HG03159 (cell line): ENCODE results near the gene KRT37.

Experiments
- ATAC-seq: cut with Tn5 transposase; IDR thresholded peaks from one replicate; pipeline ENCODE4 v1.9.1; 2021; ENCODE audit warnings: mild to moderate bottlenecking, moderate library complexity; ENCODE audit not compliant: unreplicated experiment

Gene KRT37

GRCh38 chr17:41424111-41424635 lies at the start of gene KRT37:
TSS of gene KRT37 (minus strand) at chr17:41424585. CDS start at chr17:41424523, 62 bp downstream.
- no peak for ATAC-seq

- ATAC-seq = no peak
These were observed 44.0 kb upstream of the KRT37 start for GRCh38 chr17:41468346-41468745.

- ATAC-seq = no peak
These were observed 43.2 kb upstream of the KRT37 start for GRCh38 chr17:41467561-41467960.

DNA sequence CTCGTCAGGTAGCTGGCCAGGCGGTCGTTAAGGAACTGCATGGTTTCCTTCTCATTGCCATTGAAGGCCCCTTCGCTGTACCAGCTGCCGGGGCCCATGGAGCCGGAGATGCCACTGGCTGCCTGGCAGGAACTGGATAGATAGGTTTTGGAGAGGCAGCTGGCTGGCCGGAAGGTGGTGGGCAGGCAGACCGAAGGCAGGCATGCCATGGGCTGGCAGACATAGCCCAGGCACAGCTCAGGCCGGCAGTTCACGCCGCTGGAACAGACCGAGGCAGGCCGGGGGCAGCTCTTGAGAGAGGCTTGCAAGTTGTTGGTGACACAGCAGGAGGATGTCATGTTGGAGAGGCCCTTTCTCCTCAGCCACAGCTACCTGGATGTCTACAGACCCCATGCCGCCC lies 42.6 kb upstream of the KRT37 start, which contains the start of gene KRT32:
Gene KRT32 (minus strand): TSS at position 399 of the 400 bp plus-strand sequence. CDS start 61 bp downstream, at position 338.
- no peak for ATAC-seq

GRCh38 chr17:41464682-41465081 lies 40.3 kb upstream of the KRT37 start:
- ATAC-seq = no peak

GRCh38 chr17:41464173-41464572 lies 39.8 kb upstream of the KRT37 start:
- no peak for ATAC-seq

DNA sequence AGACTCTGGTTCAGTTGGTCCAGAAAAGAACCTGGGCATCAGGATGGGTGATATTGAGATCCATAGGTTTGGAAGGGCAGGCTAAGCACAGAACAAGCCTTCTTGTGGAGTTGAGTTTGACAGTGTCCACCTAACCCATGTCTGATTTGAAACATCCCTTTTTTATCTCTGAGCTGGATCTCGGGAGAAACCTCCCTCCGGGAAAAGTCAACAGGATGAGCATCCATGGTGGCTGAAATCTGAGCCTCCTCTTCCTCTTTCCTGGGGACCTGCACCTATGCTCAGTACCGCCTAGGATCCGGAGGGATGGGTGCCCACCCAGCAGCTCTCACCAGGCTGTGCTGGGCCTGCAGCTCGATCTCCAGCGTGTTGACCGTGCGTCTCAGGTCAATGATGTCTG lies 39.4 kb upstream of the KRT37 start:
- no peak for ATAC-seq

GRCh38 chr17:41462705-41463104 lies 38.3 kb upstream of the KRT37 start:
- ATAC-seq = no peak

GRCh38 chr17:41457676-41458075 lies 33.3 kb upstream of the KRT37 start:
- ATAC-seq = no peak

DNA sequence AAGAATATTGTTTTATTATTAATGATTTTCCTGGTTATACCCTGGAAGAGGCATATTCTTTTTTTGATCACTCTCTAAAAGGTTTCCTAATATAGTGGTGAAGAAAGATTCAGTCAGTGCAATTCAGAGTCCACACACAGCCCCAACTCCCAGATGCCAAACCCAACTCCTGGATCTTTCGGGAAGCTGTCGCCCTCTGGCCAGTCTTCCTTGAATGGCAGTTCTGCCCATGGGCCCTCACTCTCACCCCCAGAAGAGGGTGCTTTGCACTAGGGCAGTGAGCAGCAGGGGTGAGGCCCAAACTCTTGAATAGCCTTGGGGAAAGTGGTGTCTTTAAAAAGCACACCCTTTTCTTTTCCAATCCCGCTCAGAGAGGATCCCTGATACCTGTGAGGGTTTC lies 31.8 kb upstream of the KRT37 start:
- no peak for ATAC-seq

DNA sequence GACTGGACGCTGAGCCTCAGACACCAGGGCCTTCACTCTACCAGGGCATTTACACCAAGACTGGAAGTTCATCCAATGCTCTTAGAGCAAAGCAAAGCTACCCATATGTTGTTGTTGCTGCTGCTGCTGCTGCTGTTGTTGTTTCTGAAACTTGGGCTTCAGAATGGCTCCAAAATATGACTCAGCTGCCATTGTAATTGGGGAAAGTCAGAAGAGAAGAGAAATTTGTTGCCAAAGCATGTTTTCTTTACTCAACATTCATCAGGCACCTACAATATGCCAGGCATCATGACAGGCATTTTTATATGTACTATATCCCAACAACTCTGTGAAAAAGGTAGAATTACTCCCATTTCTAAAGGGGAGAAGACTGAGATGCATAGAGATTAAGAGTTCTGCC lies 30.9 kb upstream of the KRT37 start:
- no peak for ATAC-seq

- no peak for ATAC-seq
These were observed 28.7 kb upstream of the KRT37 start for GRCh38 chr17:41453066-41453465.

DNA sequence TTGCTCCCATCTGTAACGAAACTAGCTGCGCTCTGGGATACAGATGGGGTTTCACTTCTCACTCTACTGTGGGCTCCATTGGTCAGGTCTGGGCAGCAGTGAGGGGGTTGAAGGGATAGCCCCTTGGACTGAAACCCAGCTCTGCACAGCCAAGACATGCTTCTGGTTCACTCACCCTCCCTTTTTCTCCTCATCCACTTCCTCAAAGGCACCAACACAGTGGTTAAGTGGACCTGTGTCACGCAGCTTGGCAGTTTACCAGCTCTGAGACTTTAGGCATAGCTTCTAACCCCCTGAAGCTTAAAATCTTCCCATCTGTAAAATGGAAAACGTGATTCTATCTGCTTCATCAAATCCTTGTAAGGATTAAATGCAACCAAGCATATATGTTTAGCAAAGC lies 27.9 kb upstream of the KRT37 start:
- ATAC-seq = no peak

DNA sequence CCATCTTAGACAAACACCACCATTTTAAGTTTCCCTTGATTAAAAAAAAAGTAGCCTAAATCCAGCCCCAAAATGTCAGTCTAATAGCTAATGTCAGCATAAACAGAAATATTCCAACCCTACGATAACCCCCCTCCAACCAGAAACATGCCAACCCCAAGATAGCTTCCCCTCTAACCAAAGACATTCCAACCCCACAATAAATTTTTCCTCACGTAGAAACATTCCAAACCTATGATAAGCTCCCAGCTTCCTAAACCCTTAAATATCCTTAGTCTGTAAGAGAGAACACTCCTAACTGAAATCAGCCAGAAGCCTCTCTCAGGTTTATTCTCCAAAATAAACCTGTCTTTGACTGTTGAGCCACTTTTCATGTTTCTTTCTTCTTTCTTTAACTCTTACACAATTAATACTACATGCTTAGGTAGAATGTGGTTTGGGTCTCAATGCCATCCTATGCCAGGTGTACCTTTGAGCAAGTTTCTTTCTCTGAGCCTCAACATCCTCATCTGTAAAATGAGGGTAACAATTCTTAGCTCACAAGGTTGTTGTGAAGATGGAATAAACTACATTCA lies 26.9 kb upstream of the KRT37 start:
- no peak for ATAC-seq

DNA sequence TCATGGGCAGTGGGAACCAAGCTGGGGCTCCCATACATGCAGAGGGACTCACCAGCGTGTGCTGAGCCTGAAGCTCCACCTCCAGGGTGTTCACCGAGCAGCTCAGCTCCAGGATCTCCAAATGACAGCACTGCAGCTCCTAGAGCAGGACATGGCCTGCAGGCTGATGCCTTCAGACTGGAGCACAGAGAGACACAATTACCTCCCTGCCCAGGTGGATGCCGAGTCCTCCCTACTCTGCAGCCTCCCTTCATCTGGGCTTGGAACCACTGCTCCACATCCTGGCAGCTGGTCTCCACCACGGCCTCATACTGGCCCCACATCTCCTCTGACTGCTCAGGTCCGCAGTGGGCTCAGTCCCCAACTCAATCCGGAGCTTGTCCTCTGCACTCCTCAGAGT lies 24.6 kb upstream of the KRT37 start:
- no peak for ATAC-seq

DNA sequence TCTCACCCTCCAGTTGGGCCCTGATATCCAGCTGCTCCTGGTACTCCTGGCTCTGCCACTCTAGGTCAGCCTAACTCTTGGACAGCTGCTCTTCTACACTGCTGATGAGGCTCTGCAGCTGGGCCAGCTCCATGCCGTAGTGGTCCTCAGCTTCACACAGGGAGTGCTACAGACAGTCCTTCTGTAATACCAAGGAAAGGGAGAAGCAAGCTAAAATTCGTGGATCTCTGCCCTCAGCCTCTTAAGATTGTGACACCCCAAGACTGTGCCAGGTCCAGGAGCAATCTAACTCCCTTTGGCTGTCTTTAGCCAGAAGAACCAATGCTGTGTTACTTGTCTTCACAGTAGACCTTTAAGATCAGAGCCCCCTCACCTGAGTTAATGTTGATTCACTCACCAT lies 24.1 kb upstream of the KRT37 start:
- no peak for ATAC-seq

- no peak for ATAC-seq
These were observed 22.4 kb upstream of the KRT37 start for GRCh38 chr17:41446806-41447205.

GRCh38 chr17:41444640-41445039 lies 20.3 kb upstream of the KRT37 start:
- ATAC-seq = no peak

DNA sequence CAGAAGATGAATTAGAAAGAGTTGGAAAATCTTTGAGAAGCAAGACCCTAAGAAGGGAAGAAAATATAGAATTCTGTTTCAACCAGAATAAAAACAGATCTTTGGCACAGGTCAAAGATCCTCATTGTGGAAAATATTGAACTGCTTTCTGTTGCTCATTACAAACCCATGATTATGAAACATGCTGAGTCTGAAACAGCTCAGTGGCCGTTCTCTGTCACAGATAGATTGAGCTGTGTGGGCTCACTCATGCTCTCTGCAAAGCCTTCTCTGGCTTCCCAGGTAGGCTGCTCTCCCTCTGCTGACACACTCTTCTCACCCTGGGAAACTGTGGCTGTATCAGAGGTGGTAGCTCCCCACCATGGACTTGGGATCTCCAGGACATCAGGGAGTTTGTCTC lies 19.8 kb upstream of the KRT37 start:
- ATAC-seq = no peak

GRCh38 chr17:41442739-41443138 lies 18.4 kb upstream of the KRT37 start:
- ATAC-seq = no peak

DNA sequence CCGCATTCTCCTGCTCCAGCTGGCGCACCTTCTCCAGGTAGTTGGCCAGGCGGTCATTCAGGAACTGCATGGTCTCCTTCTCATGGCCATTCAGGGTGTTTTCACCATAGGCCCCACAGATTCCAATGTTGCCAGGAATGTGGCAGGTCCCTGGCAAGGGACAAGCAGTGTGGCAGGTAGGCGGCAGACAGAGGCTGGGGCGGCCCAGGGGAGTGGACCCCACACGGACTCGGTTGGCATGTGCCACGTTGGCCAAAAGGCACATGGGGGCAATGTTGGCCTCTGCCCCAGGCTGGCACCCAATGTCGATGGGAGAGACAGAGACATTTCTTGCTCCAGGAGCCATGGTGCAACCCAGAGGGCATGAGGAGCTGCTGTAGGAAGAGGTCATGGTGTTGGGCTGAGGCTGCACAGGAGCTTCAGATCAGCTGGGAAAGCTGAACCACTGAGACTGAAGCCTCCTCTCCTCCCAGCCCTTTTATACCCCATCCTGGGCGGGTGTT lies 16.2 kb upstream of the KRT37 start, which contains the start of gene KRT38:
Gene KRT38 (minus strand): TSS at position 453 of the 503 bp plus-strand sequence. CDS start 62 bp downstream, at position 391.
- ATAC-seq = no peak

- ATAC-seq = no peak
These were observed 15.0 kb upstream of the KRT37 start for GRCh38 chr17:41439375-41439774.

DNA sequence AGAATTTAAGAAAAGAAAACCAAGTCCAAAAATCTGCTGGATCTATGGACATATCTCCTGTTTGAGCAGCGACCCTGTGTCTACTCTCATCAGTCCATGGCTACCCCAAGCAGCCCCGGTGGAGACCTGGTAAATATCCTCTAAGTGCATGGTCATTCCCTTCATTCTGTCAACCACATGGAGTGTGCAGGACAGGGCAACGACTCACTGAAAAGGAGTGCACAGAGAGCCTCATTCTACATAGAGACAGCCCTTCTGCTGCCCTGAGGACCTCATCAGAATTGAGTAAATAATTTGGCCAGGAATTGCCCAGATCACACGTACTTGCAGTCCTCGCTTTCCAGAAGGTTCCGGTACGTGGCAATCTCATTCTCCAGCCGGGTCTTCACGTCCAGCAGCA lies 13.4 kb upstream of the KRT37 start:
- ATAC-seq = no peak
